GM23248 (cell line): ENCODE data around the gene LPCAT2.

Source experiments
- EZH2 ChIP-seq: fragments of 200-600 bp; sonication (generic); IDR thresholded peaks from 2 replicates; pipeline ENCODE4 v1.6.1; 2018; ENCODE audit warnings: antibody characterized with exemption, mild to moderate bottlenecking; ENCODE audit not compliant: insufficient read depth, poor library complexity, severe bottlenecking
- EZH2phosphoT487 ChIP-seq: fragments of 200-600 bp; sonication (generic); IDR thresholded peaks from 2 replicates; pipeline ENCODE4 v1.6.1; 2018; ENCODE audit warnings: antibody characterized with exemption, moderate library complexity, mild to moderate bottlenecking, low read depth; ENCODE audit not compliant: insufficient read depth

- TF ChIP-seq EZH2phosphoT487 (no peak), EZH2 (no peak)
Observed at GRCh38 chr16:55622272-55622671, 113.4 kb downstream of the LPCAT2 start.
